Epithelial cell of proximal tubule (primary cell): ENCODE results near the gene ZCCHC14. TPM values are rescaled to one million over a fixed set of nuclear protein-coding genes. Genes with fewer than 3 reads are reported as not detected.

Source experiments
- DNase-seq: peaks from one replicate; pipeline ENCODE4 v3.0.0-alpha.2; 2011; ENCODE audit warnings: low read depth
- H3K4me3 ChIP-seq: 2 replicates; pipeline ENCODE4 v1.5.1; 2011; ENCODE audit warnings: low read depth, mild to moderate bottlenecking, low read length
- total RNA-seq: library from RNA; depleted of rRNA; stranded (reverse); fragments of >200 nt; gene quantifications from 2 replicates; pipeline ENCODE4 v1.2.3, GENCODE V29; 2015
- TF ChIP-seq, protein P1 (sequence below): conservative IDR thresholded peaks from 2 replicates; pipeline ENCODE4 v1.5.1; 2012; ENCODE audit warnings: low read depth, mild to moderate bottlenecking, low read length

Gene ZCCHC14
- total RNA-seq, 1 donor from 2014 or later = 11.8 TPM

DNA sequence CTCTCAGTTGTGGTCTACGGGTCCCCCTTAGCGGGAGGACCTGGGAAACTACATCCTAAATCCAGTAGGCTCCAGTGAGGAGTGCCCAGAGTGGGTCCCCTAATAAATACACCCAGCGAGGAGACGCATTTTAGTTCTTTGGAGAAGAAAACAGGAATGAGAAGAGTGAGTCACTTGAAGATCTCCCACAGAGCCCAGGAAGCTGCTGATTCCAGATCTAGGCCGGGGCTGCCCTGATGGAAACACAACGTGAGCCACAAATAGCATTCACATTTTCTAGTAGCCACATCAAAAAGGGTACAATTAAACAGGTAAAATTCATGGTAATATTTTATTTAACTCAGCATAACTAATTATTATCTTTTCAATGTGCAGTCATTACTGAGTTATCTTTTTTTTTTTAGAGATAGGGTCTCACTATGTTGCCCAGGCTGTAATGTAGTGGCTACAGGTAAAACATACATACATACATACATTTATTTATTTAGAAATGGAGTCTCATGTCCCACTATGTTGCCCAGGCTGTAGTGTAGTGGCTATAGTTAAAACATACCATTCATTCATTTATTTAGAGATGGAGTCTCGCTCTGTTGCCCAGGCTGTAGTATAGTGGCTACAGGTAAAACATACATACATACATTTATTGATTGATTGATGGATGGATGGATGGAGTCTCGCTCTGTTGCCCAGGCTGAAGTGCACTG lies 130.8 kb downstream of the ZCCHC14 start:
- no peak for DNase-seq
- no peak overlapping the region for H3K4me3 ChIP-seq
- TF ChIP-seq, protein P1, sequence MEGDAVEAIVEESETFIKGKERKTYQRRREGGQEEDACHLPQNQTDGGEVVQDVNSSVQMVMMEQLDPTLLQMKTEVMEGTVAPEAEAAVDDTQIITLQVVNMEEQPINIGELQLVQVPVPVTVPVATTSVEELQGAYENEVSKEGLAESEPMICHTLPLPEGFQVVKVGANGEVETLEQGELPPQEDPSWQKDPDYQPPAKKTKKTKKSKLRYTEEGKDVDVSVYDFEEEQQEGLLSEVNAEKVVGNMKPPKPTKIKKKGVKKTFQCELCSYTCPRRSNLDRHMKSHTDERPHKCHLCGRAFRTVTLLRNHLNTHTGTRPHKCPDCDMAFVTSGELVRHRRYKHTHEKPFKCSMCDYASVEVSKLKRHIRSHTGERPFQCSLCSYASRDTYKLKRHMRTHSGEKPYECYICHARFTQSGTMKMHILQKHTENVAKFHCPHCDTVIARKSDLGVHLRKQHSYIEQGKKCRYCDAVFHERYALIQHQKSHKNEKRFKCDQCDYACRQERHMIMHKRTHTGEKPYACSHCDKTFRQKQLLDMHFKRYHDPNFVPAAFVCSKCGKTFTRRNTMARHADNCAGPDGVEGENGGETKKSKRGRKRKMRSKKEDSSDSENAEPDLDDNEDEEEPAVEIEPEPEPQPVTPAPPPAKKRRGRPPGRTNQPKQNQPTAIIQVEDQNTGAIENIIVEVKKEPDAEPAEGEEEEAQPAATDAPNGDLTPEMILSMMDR = no peak

DNA sequence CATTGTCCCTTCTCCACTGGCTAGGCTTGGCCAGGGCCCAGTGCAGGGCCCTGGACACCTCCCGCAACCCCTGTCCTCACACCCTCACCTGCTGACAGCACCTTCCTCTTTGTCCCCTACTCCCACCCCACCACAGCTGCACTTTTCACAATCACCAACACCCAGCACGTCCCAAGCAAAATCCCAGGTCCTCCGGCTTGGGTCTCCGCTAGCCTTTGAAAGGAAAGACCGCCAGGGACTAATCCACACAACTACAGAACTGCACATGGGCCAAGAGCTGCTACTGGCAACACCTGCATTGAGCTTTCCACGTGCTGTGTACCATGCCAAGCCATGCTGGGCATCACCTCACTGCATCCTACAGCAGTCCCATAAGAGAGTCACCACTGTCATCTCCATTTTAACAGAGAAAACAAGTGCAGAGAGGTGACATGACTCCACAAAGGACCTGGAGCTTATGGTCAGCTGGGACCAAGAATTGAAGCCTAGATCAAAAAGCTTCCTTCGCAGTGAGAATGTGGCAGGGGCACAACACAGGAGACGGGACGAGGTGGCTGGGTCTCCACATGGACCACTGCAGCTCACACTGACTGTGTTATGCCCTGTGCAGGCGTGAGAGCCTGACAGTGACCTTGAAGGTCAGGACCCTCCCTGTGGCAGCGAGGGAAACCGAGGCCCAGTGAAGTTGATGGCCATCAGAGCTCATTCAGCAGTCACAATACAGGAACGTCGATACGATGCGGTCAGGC lies 131.8 kb downstream of the ZCCHC14 start:
- H3K4me3 ChIP-seq = no peak overlapping the region
- TF ChIP-seq, protein P1 = no peak
- DNase-seq = no peak

DNA sequence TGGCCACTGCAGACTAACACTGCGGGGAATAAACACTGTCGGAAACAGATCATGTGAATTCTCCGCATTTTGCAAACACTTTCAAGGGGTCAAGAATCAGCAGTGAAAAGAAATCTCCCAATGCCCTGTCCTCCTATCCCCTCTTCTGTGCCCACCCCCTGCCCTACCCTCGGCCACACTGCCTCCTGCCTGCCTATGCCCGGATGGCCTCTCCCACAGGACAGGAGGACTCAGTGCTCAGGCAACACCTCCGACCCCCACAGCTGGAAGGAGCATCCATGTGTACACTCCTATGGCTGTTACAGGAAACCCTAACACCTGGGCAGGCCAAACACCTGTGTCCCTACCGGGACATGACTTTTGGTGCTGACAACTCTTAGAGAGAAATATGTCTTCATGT lies 133.7 kb downstream of the ZCCHC14 start:
- DNase-seq = no peak
- TF ChIP-seq, protein P1 = no peak
- H3K4me3 ChIP-seq = no peak overlapping the region

DNA sequence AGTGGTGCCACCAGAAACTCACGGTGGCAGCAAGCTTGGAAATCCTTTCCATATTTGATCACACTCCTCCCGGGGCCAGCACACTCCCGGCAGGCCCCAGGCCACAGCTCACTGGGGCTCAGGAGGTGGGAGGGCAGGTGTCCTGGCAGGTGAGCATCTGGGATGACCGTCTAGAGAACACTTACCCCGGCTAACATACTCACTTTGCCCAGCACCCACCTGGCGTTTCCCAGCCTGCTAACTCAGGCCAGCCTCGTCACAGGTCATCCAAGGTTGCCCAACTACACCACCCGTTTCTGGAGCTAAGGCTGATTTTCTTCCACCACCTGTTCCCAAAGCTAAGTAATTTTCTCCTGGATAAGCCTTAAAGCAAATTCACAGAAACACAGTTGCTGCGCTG lies 134.1 kb downstream of the ZCCHC14 start:
- DNase-seq = no peak
- TF ChIP-seq, protein P1 = no peak

DNA sequence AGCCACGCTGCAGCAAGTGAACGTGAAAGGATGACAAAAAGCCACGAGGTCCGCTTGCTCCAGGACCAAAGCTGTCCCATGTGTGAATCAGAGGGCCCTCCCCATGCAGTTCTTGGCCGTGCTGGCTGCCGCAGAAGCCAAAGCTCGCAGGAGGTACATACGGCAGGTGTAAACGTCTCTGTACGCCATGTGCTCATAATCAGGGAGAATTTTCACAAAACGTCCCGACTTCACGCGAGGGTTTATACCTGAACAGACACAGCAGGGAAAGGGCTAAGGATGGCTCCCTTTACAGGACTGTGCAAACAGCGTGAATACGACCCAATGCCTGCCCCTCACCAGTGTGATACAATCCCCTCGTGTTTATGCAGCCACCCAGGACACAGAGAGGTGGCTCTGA lies 134.6 kb downstream of the ZCCHC14 start:
- H3K4me3 ChIP-seq = no peak overlapping the region
- TF ChIP-seq, protein P1 = no peak
- no peak for DNase-seq

More for the DNA sequence above, 134.1 kb downstream of the ZCCHC14 start:
- H3K4me3 ChIP-seq = no peak overlapping the region

DNA sequence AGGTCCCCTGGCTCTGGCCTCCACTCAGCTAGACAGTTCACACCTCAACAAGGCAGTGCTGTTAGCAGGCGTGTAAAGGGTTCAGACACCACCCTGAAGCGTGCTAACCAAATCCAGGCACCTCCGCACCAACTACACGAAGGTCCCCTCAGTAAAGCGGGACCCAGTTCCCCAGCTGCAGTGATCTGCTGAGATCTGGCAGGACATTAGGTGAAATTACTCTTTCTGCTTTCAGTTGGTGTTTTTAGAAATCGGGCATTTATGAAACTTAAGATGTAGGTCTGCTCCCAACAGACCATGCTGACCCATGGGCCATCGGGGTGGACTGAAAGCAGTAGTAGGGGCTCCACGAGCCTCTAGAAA lies 136.4 kb downstream of the ZCCHC14 start:
- TF ChIP-seq, protein P1 = no peak
- no peak overlapping the region for H3K4me3 ChIP-seq
- no peak for DNase-seq

Other genes with a start within 250 kb of the ZCCHC14 start
- gene C16orf95, start 175.6 kb downstream of the ZCCHC14 start, total RNA-seq = 0.65 and 1.7 TPM in 2 replicates
- gene FBXO31, start 109.2 kb downstream of the ZCCHC14 start, total RNA-seq = 14.8 and 18.0 TPM in 2 replicates
- gene MAP1LC3B, start 100.7 kb downstream of the ZCCHC14 start, total RNA-seq = 39.3 and 39.5 TPM in 2 replicates
- gene JPH3, start 109.5 kb upstream of the ZCCHC14 start, total RNA-seq = 0.14 and 0.40 TPM in 2 replicates